GM19372 (cell line): ENCODE results near the gene HIP1.
"Not testable (repeated sequence)": the region's sequence is repeated elsewhere in the genome, so short reads cannot be mapped to it uniquely, and the experiment has no call there.

Source experiments
- ATAC-seq: cut with Tn5 transposase; IDR thresholded peaks from one replicate; pipeline ENCODE4 v1.9.1; 2021; ENCODE audit warnings: mild to moderate bottlenecking, low read depth, moderate library complexity; ENCODE audit not compliant: unreplicated experiment

Gene HIP1

GRCh38 chr7:75687246-75688088, 51.3 kb downstream of the HIP1 start:
- no peak for ATAC-seq

GRCh38 chr7:75686551-75686950, 52.2 kb downstream of the HIP1 start:
- ATAC-seq = no peak

GRCh38 chr7:75682052-75682451, 56.7 kb downstream of the HIP1 start:
- ATAC-seq = not testable (repeated sequence)

- no peak for ATAC-seq
Observed at GRCh38 chr7:75679060-75679459, 59.7 kb downstream of the HIP1 start.

GRCh38 chr7:75669579-75669978, 69.2 kb downstream of the HIP1 start:
- ATAC-seq = no peak

GRCh38 chr7:75667938-75668337, 70.8 kb downstream of the HIP1 start:
- no peak for ATAC-seq

GRCh38 chr7:75663302-75663907, 75.3 kb downstream of the HIP1 start:
- ATAC-seq = peak; percentile 23

- ATAC-seq = peak; percentile 87
Observed at GRCh38 chr7:75662579-75663301, 76.0 kb downstream of the HIP1 start.

GRCh38 chr7:75660566-75661215, 78.0 kb downstream of the HIP1 start:
- no peak for ATAC-seq

GRCh38 chr7:75658802-75659201, 79.9 kb downstream of the HIP1 start:
- no peak for ATAC-seq

- ATAC-seq = no peak
Observed at GRCh38 chr7:75658369-75658768, 80.4 kb downstream of the HIP1 start.

- ATAC-seq = no peak
Observed at GRCh38 chr7:75657866-75658265, 80.9 kb downstream of the HIP1 start.

GRCh38 chr7:75656740-75657139, 82.0 kb downstream of the HIP1 start:
- ATAC-seq = no peak

- no peak for ATAC-seq
Observed at GRCh38 chr7:75655536-75655935, 83.2 kb downstream of the HIP1 start.

GRCh38 chr7:75654855-75655254, 83.9 kb downstream of the HIP1 start:
- ATAC-seq = no peak

GRCh38 chr7:75653651-75654050, 85.1 kb downstream of the HIP1 start:
- no peak for ATAC-seq

- no peak for ATAC-seq
Observed at GRCh38 chr7:75652788-75653187, 86.0 kb downstream of the HIP1 start.

- no peak for ATAC-seq
Observed at GRCh38 chr7:75650681-75651080, 88.1 kb downstream of the HIP1 start.

- no peak for ATAC-seq
Observed at GRCh38 chr7:75650062-75650461, 88.7 kb downstream of the HIP1 start.

- ATAC-seq = no peak
Observed at GRCh38 chr7:75649462-75649861, 89.3 kb downstream of the HIP1 start.
